GM10266 (cell line): Measurements from ENCODE around the gene MAP7D2.

ENCODE experiments used
- DNase-seq: peaks from one replicate; pipeline ENCODE4 v3.0.0; 2012; ENCODE audit errors: extremely low spot score
- TF ChIP-seq, protein P1 (sequence below): IDR thresholded peaks from 2 replicates; pipeline ENCODE4 v1.5.1; 2012; ENCODE audit warnings: mild to moderate bottlenecking, low read depth; ENCODE audit not compliant: control insufficient read depth, insufficient read depth; ENCODE audit errors: missing control alignments

The MAP7D2 gene

DNA sequence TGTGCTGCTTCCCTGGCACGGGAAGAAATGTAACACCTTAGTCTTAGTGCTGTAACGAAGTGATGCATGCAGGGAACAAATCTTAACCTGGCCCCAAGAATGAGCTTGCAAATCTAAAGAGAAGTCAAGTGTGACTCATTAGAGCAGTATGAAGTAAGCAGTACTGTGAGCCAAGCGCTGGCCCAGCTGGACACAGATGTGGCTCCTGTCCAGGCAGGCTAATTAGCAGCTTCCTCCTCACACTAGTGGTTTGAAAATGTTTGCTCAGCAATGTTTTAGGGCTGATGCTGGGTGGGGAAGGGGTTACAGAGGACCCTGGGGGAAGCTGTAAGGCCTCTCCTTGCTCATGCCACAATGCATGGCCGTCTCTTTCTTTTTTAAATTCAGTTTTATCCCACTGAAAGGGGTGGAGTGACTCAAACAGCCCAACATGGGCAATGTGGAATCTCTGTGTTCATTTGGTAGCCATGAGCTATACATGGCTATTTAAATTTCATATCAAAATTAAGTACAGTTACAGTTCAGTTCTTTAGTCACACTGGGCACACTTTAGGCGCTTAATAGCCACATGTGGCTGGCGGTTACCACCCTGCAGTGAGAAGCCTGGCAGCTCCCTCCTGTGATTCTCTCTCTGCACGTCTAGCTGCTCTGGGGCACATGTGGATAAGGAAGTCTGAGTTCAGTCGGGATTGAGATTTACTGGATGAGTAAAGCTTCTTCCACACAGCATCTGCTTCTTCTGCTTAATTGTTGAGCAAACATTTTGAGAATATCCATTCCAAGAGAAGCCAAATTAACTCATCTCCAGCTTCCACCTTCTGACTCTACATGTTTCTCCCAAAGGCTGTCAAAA lies 48.8 kb downstream of the MAP7D2 start:
- DNase-seq = no peak
- TF ChIP-seq, protein P1, sequence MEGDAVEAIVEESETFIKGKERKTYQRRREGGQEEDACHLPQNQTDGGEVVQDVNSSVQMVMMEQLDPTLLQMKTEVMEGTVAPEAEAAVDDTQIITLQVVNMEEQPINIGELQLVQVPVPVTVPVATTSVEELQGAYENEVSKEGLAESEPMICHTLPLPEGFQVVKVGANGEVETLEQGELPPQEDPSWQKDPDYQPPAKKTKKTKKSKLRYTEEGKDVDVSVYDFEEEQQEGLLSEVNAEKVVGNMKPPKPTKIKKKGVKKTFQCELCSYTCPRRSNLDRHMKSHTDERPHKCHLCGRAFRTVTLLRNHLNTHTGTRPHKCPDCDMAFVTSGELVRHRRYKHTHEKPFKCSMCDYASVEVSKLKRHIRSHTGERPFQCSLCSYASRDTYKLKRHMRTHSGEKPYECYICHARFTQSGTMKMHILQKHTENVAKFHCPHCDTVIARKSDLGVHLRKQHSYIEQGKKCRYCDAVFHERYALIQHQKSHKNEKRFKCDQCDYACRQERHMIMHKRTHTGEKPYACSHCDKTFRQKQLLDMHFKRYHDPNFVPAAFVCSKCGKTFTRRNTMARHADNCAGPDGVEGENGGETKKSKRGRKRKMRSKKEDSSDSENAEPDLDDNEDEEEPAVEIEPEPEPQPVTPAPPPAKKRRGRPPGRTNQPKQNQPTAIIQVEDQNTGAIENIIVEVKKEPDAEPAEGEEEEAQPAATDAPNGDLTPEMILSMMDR = no peak

DNA sequence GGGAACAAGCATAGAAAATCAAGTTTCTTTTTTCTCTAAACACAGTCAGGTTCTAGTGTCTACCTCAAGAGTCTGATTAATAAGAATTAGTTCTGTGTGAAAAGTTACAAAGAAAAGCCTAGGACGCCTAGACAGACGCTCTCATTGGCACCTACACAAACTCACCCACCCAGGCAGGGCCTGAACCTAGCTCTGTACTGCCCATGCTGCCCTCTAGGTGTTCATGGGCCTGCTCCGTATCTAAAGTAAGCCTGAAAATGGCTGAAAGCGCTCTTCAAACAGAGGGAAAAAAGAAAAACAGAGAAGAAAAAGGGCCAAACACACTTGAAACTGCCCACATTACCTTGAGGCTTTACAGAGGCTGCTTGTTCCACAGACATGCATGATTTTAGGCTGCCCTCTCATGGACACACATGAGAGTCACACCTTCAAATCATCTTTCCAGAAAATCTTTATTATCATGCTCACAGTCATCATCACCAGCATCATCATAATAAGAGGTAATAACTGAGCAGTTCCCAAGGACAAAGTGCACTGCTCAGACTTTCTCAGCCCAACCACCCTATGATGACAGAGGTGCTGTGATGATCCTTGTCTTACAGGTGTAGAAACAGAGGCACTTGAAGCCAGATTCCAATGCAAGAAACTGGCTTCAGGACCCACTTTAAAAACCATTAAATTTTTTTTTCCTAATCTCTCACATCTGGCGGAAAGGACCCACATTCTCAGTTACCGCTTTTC lies 49.6 kb downstream of the MAP7D2 start:
- peak; percentile 23 for DNase-seq
- TF ChIP-seq, protein P1 = peak; percentile 55

DNA sequence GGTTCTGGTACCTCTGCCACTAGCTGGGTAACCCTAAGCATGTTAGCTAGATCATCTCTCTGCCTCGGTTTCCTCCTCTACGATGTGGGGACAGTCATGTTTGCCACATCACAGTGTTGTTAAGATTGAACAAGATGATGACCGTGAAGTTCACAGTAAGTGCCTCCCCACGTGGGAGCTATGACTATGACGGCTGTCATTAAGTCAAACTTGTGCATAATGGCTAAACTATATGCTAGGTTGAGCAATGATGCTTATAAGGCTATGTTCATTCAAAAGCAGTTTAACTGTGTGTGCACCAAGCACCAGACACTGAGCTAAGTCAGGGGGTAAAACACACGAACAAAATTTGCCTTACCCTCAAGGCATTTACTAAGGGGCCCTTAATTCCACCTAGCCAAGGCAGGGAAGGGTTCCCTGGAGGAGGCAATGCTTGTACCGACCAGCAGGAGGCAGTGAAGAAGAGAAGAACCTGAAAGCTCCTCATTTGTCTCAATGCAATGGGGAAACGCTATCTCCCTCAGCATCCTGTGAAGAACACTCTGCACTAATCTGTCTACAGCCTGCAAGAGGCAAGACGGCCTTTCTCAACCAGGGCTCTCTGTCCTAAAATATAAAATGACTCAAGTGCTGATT lies 52.9 kb downstream of the MAP7D2 start:
- TF ChIP-seq, protein P1 = peak; percentile 16
- DNase-seq = no peak

DNA sequence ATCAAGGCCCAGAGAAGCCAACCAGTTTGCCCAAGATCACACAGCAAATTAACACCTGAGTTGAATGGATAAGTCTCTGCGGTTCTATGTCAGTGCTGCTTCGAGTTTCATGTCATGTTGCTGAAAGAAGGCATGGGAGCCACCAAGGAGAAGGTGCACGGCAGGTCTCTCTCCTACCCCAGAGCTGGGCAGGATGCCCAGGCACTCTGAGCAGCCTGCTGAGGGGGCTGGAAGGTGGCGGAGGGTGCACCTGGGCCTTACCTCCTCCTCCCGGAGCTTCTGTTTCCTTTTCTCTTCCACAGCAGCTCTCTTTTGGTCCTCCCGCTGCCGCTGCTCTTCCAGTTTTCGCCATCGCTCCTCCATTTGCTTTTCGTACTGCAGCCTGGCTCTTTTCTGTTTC lies 53.6 kb downstream of the MAP7D2 start:
- no peak for DNase-seq
- TF ChIP-seq, protein P1 = no peak

DNA sequence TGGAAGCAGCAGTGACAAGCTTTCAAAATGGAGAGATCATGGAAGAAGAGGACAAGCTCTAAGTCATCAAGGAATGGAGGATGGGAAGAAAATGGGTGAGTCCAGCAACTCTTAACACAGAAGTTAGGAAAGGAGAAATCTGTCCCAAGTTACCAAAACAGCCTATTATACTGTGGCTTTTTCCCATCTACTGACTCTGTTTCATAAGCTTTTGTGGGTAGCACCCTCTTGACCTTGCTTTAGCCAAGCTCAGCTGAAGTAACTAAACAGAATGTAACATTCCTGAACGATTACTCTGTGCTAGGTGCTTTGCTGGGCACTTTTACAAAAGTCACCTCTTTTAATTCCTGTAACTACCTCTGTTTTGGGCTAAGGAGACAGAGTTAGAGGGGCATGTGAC lies 54.9 kb downstream of the MAP7D2 start:
- DNase-seq = no peak
- TF ChIP-seq, protein P1 = no peak

DNA sequence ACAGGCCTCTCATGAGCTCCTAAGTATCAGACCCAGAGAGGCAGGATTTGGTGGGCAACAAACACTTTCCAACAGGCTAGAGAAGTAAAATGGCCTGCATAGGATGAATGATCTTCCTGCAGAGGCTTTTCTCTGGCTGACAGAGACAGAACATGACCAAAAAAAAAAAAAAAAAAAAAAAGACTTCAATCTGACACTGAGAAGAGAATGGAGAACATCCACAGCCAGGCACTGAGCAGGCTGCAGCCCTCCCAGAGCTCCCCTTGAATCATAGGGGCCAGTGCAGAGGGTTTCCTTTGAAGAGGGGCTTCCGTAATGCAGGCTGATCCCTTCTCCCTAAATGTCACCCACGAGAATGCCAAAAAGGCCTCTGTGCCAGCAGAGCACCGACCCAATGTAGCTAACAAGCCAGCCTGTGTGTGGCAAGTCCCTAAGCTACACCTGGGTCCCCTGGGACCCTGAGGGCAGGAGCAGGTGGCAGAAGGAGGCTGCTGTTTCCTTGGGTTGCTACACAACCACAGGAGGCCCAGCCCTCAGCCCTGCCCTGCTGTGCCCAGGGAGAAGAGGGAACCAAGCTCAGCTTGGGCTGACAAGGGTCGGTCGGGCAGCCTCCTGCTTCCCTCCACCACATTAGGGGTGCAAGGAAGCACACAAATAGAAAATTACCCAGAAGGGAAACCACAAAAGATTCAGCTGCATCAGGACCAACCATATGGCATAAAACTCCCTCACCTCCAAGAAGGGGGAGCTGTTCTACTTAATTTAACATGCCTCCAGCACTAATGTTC lies 55.6 kb downstream of the MAP7D2 start:
- peak; percentile 3 for DNase-seq
- TF ChIP-seq, protein P1 = no peak
